Karpas-422 (cell line): ENCODE measurements around the gene IFI6. TPM values are rescaled to one million over a fixed set of nuclear protein-coding genes. Genes with fewer than 3 reads are reported as not detected.
"Not testable (repeated sequence)": the region's sequence is repeated elsewhere in the genome, so short reads cannot be mapped to it uniquely, and the experiment has no call there.

Experiments
- DNase-seq: peaks from one replicate; pipeline ENCODE4 v3.0.0-alpha.2; 2015
- H2AFZ ChIP-seq: fragments of 200-600 bp; sonication (generic); 2 replicates; pipeline ENCODE4 v1.6.1; 2014; ENCODE audit warnings: antibody characterized with exemption, low read length, mixed read lengths
- H3K27ac ChIP-seq: fragments of 200-600 bp; sonication (generic); 2 replicates; pipeline ENCODE4 v1.5.1; 2014; ENCODE audit warnings: mild to moderate bottlenecking, low read length, moderate library complexity
- H3K27me3 ChIP-seq: fragments of 200-600 bp; sonication (generic); 2 replicates; pipeline ENCODE4 v1.6.1; 2014; ENCODE audit warnings: low read length, mixed read lengths
- H3K36me3 ChIP-seq: fragments of 200-600 bp; sonication (generic); 2 replicates; pipeline ENCODE4 v1.6.1; 2014; ENCODE audit warnings: low read length, mixed read lengths; ENCODE audit not compliant: insufficient read depth
- H3K4me1 ChIP-seq: fragments of 200-600 bp; sonication (generic); 2 replicates; pipeline ENCODE4 v1.6.1; 2014; ENCODE audit warnings: mild to moderate bottlenecking, low read length, mixed read lengths
- H3K4me2 ChIP-seq: fragments of 200-600 bp; sonication (generic); 2 replicates; pipeline ENCODE4 v1.6.1; 2014; ENCODE audit warnings: low read length, low read depth, mild to moderate bottlenecking; ENCODE audit not compliant: poor library complexity, severe bottlenecking
- H3K4me3 ChIP-seq: fragments of 200-600 bp; sonication (generic); 2 replicates; pipeline ENCODE4 v1.5.1; 2014; ENCODE audit warnings: mild to moderate bottlenecking, antibody characterized with exemption, low read length, mixed read lengths
- H3K79me2 ChIP-seq: fragments of 200-600 bp; sonication (generic); 2 replicates; pipeline ENCODE4 v1.6.1; 2014; ENCODE audit warnings: mild to moderate bottlenecking, low read length, mixed read lengths
- H3K9ac ChIP-seq: fragments of 200-600 bp; sonication (generic); 2 replicates; pipeline ENCODE4 v1.6.0; 2014; ENCODE audit warnings: low read length
- H3K9me2 ChIP-seq: fragments of 200-600 bp; sonication (generic), shearing (Covaris generic); replicated peaks from 2 replicates; pipeline ENCODE4 v1.6.0; 2014; ENCODE audit warnings: mild to moderate bottlenecking, low read length, moderate library complexity; ENCODE audit not compliant: insufficient read depth
- H3K9me3 ChIP-seq: fragments of 300-700, 200-600 bp; sonication (generic); 2 replicates; pipeline ENCODE4 v1.6.1; 2014; ENCODE audit warnings: low read length, mixed read lengths
- H4K20me1 ChIP-seq: fragments of 200-600 bp; sonication (generic); 2 replicates; pipeline ENCODE4 v1.6.1; 2014; ENCODE audit warnings: mild to moderate bottlenecking, antibody characterized with exemption, low read length, low read depth; ENCODE audit not compliant: insufficient read depth
- total RNA-seq: library from RNA; depleted of rRNA; stranded (reverse); fragments of >200 nt; shearing (Covaris generic); gene quantifications from 2 replicates; pipeline ENCODE4 v1.2.3, GENCODE V29; 2014; ENCODE audit warnings: low replicate concordance

The IFI6 gene
- total RNA-seq, 1 experiment from 2014 or later = 67.3 TPM

- Histone ChIP-seq H3K27me3 (0 out of 2 replicates have a peak, but pooled peaks cover 2% of the 10 kb centered on the region), H3K4me2 (no peak overlapping the region), H3K9me3 (no peaks in the 10 kb centered on the region), H3K4me3 (no peak overlapping the region), H3K9me2 (no peaks in the 10 kb centered on the region), H2AFZ (no peak overlapping the region), H3K4me1 (no peaks in the 10 kb centered on the region), H3K36me3 (no peaks in the 10 kb centered on the region), H4K20me1 (no peaks in the 10 kb centered on the region), H3K79me2 (no peaks in the 10 kb centered on the region), H3K27ac (no peak overlapping the region), H3K9ac (no peak overlapping the region)
- no peak for DNase-seq
Measured at GRCh38 chr1:27704958-27705357, 33.0 kb upstream of the IFI6 start.

- H3K9me2 ChIP-seq, H2AFZ ChIP-seq, H3K4me3 ChIP-seq, H3K27me3 ChIP-seq, DNase-seq, H3K27ac ChIP-seq, H3K9me3 ChIP-seq, H4K20me1 ChIP-seq, H3K36me3 ChIP-seq, H3K4me2 ChIP-seq, H3K79me2 ChIP-seq, H3K9ac ChIP-seq, H3K4me1 ChIP-seq: not testable (repeated sequence)
Measured at GRCh38 chr1:27696835-27697234, 24.8 kb upstream of the IFI6 start.

GRCh38 chr1:27690183-27690582, 18.2 kb upstream of the IFI6 start:
- Histone ChIP-seq H3K27ac (no peak overlapping the region), H3K4me1 (peaks cover 8% of the 10 kb centered on the region), H3K36me3 (no peaks in the 10 kb centered on the region), H3K27me3 (no peaks in the 10 kb centered on the region; the same call in 1 of the 2 replicates), H3K4me3 (no peak overlapping the region), H3K79me2 (no peaks in the 10 kb centered on the region), H3K4me2 (peak overlapping the region; percentile 25), H2AFZ (peak overlapping the region; percentile 16; the same call in 1 of the 2 replicates), H3K9me3 (no peaks in the 10 kb centered on the region), H4K20me1 (no peaks in the 10 kb centered on the region), H3K9ac (no peak overlapping the region), H3K9me2 (no peaks in the 10 kb centered on the region)
- no peak for DNase-seq

GRCh38 chr1:27689423-27690173, 17.6 kb upstream of the IFI6 start:
- H3K27me3 ChIP-seq = no peaks in the 10 kb centered on the region; the same call in 1 of the 2 replicates
- H3K79me2 ChIP-seq = no peaks in the 10 kb centered on the region
- H3K9me3 ChIP-seq = no peaks in the 10 kb centered on the region
- no peak for DNase-seq
- no peak overlapping the region for H3K9ac ChIP-seq
- H3K27ac ChIP-seq = no peak overlapping the region
- no peaks in the 10 kb centered on the region for H3K36me3 ChIP-seq
- H3K9me2 ChIP-seq = no peaks in the 10 kb centered on the region
- H3K4me3 ChIP-seq = no peak overlapping the region
- peak overlapping the region; percentile 16; the same call in 1 of the 2 replicates for H2AFZ ChIP-seq
- peaks cover 8% of the 10 kb centered on the region for H3K4me1 ChIP-seq
- H3K4me2 ChIP-seq = peak overlapping the region; percentile 25
- no peaks in the 10 kb centered on the region for H4K20me1 ChIP-seq

GRCh38 chr1:27687906-27688305, 15.9 kb upstream of the IFI6 start:
- Histone ChIP-seq H3K4me2 (no peak overlapping the region), H3K27ac (no peak overlapping the region), H3K36me3 (no peaks in the 10 kb centered on the region), H3K4me1 (peaks cover 8% of the 10 kb centered on the region), H2AFZ (no peak overlapping the region), H4K20me1 (no peaks in the 10 kb centered on the region), H3K79me2 (no peaks in the 10 kb centered on the region), H3K9me3 (no peaks in the 10 kb centered on the region), H3K9ac (no peak overlapping the region), H3K9me2 (no peaks in the 10 kb centered on the region), H3K27me3 (no peaks in the 10 kb centered on the region; the same call in 1 of the 2 replicates), H3K4me3 (no peak overlapping the region)
- DNase-seq = no peak

- Histone ChIP-seq H3K79me2 (no peaks in the 10 kb centered on the region), H3K9me3 (no peaks in the 10 kb centered on the region), H3K9me2 (no peaks in the 10 kb centered on the region), H3K4me1 (peaks cover 8% of the 10 kb centered on the region), H3K4me3 (no peak overlapping the region), H3K9ac (no peak overlapping the region), H3K36me3 (no peaks in the 10 kb centered on the region), H3K27ac (no peak overlapping the region), H4K20me1 (no peaks in the 10 kb centered on the region), H3K4me2 (no peak overlapping the region), H3K27me3 (no peaks in the 10 kb centered on the region; the same call in 1 of the 2 replicates), H2AFZ (no peak overlapping the region)
- DNase-seq = no peak
Measured at GRCh38 chr1:27686223-27686990, 14.4 kb upstream of the IFI6 start.

- H3K4me3 ChIP-seq = no peak overlapping the region
- H3K27me3 ChIP-seq = no peaks in the 10 kb centered on the region
- H3K9me3 ChIP-seq = no peaks in the 10 kb centered on the region
- no peak overlapping the region for H3K27ac ChIP-seq
- no peaks in the 10 kb centered on the region for H3K9me2 ChIP-seq
- no peak overlapping the region for H2AFZ ChIP-seq
- no peaks in the 10 kb centered on the region for H3K79me2 ChIP-seq
- no peaks in the 10 kb centered on the region for H3K36me3 ChIP-seq
- H3K9ac ChIP-seq = no peak overlapping the region
- DNase-seq = no peak
- no peak overlapping the region for H3K4me2 ChIP-seq
- H3K4me1 ChIP-seq = no peaks in the 10 kb centered on the region
- no peaks in the 10 kb centered on the region for H4K20me1 ChIP-seq
Measured at GRCh38 chr1:27684176-27684575, 12.2 kb upstream of the IFI6 start.

- no peaks in the 10 kb centered on the region for H3K36me3 ChIP-seq
- H3K79me2 ChIP-seq = no peaks in the 10 kb centered on the region
- no peak overlapping the region for H3K9ac ChIP-seq
- H2AFZ ChIP-seq = no peak overlapping the region
- no peak overlapping the region for H3K27ac ChIP-seq
- no peaks in the 10 kb centered on the region for H3K27me3 ChIP-seq
- DNase-seq = no peak
- H3K4me2 ChIP-seq = no peak overlapping the region
- H3K9me2 ChIP-seq = no peaks in the 10 kb centered on the region
- no peaks in the 10 kb centered on the region for H4K20me1 ChIP-seq
- H3K4me1 ChIP-seq = no peaks in the 10 kb centered on the region
- no peak overlapping the region for H3K4me3 ChIP-seq
- no peaks in the 10 kb centered on the region for H3K9me3 ChIP-seq
Measured at GRCh38 chr1:27682351-27682944, 10.5 kb upstream of the IFI6 start.
